T-helper 1 cell treated with Interleukin-12 subunit alpha and Interleukin-12 subunit beta and Interleukin-4 antibody, amounts not matched to agents 30 ng/mL and 1 ng/mL, for 36 hours (primary cell): ENCODE results near the gene FABP6. TPM values are rescaled to one million over a fixed set of nuclear protein-coding genes. Genes with fewer than 3 reads are reported as not detected.

Source experiments
- intact Hi-C: fragments of 100-400 bp; cut with micrococcal nuclease; formaldehyde crosslinking; loops from one replicate; pipeline ENCODE4 v1.15.1; 2024
- total RNA-seq: library from RNA; stranded (reverse); gene quantifications from 2 replicates; pipeline ENCODE4 v1.2.3, GENCODE V29; 2022

The FABP6 gene
- total RNA-seq, 1 donor from 2014 or later: not detected

DNA sequence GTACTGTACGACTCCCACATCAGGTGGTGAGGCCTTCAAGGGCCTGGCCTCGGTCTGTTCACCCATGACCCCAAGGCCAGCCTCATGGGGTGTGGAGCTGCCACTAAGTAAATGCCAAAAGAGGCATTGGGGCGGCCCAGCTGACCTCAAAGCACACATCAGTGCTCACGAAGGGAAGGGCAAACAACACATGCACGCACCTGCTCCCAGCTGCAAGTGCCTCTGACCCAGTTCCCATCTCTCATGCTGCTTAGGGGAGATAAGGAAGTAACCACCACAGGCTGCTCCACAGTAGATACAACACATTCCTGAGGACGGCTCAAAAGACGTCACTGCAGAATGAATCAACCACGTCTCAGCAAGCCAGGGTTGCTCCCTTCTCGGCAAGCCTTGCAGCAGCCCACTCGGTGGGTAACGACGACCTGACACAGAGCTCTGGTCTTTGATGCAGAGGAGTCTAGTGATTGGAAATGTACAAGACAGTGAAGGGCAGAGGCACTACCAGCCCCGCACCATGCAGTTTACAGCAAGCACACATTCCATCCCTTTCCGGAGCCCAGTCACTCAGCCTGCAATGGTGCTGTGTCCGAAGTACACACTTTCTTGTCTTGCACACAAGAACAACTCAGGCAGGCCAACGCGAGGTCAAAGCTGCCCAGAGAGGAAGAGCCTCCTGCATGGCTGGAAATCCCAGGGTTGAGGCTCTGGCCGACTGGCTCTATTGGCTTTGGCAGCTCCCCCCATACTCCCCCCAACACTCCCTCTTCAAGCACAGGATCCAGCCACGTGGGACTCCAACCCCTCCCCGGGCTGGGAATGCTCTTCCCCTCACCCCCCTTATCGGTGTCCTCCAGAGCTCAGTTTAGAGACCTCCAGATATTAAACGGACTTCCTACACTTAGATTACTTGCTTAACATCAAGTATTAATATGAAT lies 31.8 kb downstream of the FABP6 start:
- intact Hi-C loops: no loop called here

DNA sequence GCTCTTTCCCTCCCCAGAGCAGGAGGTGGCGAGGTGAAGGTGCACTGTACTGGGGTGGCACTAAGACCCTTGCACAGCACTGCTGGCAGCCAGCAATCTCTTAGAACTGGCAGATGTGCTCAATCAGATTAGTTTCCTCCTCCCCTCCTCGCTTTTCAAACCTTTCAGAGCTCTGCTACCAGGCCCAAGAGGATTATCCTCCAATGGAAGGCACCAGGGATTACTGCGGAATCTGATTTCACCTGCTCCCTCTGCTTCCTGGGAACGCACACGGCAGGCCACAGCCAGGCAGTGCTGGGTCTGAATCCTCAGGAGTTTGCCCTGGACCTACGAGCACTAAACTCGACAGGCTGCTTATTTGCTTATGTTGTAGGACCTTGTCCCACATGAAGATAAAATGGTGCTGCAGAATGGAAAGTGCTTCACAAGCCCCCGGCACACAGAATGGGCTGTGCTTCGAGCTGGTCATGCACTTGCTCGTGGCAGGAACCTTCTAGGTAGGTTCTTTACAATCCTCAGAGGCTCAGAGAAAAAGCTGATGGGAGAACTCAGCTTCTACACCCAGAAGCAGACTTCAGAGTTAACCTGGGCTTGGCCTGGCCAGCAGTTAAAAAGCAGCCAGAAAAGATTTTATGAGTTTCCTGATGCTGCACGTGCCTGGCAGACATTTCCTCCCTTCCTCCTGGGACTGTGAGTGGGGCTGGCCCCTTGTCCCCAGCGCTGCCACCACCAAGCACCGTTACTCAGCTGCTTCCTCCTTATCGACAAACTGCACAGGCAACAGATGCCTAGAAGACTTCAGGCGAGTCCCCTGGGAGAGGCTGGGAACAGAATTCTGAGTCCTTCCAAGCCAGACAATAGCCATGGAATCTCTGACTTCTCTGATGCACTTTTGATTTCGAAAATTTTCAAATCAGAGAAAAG lies 33.1 kb downstream of the FABP6 start:
- intact Hi-C loops: no loop called here

DNA sequence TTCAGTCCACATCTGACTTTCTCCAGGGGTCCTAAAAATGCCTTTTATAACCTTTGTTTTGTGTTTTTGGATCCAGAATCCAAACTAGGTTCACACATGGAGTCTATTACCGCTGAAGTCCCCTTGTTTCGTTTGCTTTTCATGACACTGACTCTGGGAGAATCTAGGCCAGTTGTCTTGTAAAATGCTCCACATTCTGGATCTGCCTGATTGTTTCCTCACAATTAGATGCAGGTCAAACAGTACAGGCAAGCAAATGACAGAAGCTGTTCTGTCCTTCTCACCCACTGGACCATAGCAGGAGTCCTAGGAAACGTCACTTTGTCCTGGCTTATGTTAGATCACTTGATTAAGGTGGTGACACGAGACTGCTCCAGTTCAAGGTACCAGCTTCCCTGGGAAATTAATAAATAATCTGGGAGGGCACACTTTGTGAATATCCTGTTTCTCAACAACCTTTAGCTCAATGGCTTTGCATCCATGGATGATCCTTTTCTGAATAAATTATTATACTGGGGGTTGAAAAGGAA lies 34.1 kb downstream of the FABP6 start:
- intact Hi-C loops: no loop called here

DNA sequence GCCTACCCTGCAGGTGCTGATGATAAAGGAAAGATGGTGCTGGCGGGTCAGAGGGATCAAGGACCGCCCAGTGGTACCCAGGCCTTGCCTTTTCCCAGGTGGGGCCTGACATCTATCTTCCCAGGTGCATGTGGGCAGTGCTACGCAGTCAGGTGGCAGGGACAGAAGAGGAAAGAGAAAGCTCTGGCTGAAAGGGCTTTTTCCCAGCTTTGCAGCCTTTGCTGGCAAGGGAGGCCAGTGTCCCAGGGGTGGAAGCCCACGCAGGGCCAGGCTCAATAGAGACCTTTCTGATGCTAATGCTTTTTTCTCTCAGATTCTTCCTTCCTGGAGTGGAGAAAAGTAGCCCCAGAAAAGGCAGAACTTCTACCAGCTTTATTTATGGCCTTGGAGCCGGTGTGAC lies 36.7 kb downstream of the FABP6 start:
- intact Hi-C loops: no loop called here

DNA sequence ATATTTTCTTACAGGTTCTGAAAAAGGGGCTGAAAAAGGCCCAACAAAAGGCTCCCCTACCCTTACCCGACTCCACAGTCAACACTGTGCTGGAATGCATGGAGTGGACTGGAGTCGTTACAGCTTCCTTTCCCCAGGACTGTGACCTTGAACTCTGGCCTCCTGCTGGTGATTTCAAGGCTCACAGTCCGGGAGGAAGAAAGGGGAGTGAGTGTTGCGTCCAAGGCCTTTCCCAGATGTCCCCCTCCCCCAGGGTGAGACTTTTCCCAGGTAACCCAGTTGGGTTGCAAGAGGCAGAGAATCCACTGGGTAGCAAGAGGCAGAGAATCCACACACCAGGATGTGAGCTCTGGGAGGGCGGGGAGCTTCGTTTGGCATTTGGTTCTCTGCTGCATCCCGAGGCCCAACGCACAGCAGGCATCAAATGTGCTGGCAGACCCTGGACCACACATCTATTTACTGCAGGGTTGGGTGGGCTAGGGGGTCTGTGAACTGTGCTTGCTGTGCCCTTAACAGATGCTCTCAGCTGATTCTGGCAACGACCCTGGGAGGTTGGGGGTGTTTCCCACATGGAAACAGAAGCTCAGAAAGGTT lies 37.5 kb downstream of the FABP6 start:
- intact Hi-C loops: no loop called here

DNA sequence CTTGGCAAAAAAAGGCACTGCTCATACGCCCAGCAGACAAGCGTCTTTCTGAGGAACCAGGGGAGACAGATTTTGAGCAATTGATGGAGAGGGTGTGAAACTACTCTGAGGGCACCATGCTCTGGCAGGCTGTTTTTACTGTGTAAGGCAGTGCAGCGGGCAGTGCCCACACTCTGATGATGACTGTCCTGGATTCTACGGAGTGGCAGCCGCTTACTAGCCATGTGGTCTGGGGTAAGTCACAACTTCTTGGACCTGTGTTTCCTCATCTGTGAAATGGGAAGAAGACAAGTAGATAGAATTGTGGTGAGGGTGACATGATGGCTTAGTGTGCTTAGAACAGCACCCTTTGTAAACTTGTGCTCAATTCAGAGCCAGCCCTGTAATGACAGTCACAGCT lies 38.8 kb downstream of the FABP6 start:
- intact Hi-C loops: no loop called here

DNA sequence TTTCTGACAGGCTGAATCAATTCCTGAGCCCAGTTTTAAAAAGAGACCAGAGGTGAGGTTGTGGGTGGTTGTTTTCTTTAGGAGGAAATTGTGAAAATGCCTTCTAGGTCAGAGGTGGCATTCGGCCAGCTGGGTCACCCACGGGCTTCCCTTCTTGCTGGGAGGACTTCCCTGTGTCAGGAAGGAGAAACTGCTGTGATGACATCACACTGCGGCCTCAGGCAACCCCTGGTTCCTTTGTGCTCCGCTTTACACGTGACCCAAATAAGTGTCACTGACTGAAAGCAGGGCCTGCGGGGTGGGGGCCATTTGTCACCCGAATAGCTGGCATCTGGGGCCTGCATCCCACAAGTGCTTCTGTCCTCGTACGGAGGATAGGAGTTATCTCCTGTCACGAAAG lies 39.7 kb downstream of the FABP6 start:
- intact Hi-C loops: no loop called here

DNA sequence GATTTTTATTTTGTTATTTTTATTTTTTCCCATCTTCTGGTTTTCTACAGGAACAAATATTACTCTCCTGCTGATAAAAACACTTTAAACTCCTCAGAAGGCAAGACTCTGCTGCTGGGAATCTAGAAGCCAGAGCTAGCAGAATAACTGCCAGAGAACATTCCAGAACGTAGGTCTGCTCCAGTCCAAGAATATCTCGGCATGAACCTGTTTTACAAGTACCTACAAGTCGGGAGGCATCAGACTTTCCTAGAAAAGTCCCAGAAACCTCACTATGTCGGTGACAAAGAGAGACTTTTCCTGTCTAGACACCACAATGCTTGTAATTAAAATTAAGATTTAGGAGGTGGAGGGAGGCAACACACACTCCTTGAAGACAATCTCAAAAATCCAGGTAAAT lies 41.4 kb downstream of the FABP6 start:
- intact Hi-C loops: no loop called here

DNA sequence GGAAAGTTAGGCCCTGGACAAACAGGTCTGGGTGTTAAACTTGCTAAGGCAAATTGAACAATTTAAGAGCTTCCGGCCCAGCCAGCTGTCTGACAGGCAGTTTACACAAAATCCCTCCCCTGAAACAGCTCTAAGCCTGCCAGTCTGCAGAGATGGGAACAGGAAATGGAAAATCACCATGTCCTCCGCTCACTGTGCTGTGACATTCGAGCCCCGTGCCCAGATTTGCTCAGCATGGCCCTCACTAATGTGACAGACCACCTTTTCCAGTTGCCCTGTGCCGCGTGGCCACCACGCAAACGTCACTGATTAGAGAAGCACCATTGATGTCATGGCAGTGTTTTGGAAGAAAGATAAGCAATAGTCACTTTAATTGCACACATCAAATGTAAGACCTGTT lies 42.1 kb downstream of the FABP6 start:
- intact Hi-C loops: no loop called here

DNA sequence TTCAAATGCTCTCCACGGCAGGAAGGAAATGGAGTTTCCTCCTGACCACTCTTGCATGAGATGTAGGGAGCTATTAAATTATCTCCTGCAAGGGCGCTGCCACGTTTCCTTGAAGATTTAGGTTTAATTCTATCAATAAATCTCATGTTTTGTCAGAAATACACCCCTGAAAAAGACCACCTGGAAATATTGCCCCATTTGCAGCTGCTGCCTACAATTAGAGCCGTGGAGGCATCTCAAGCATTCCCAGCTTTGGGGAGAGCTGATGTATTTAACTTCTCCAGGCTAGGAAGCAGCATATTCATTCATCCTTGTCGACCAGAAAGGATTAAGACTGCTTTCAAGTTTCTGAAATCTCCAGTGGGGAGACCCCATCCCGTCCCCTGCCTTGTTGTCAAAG lies 42.5 kb downstream of the FABP6 start:
- intact Hi-C loops: no loop called here

DNA sequence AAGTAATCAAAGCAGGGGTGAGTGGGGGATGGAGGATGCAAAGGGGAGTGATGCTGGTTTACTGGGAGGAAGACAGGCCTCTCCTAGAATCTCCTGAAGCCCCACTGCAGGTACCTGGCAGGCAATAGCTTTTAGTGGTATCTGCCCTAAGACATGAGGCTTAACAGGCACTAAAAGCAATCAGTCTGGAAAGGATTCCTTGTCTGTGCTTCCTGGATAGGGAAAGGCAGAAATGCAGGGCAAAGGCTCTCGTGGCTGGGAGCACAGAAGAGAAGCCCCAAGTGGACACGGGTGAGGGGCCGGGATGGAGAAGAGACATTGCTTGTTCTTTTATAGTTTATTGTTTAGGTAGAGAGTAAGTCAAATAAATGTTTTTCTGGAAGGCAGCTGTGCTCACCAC lies 43.0 kb downstream of the FABP6 start:
- intact Hi-C loops: no loop called here

DNA sequence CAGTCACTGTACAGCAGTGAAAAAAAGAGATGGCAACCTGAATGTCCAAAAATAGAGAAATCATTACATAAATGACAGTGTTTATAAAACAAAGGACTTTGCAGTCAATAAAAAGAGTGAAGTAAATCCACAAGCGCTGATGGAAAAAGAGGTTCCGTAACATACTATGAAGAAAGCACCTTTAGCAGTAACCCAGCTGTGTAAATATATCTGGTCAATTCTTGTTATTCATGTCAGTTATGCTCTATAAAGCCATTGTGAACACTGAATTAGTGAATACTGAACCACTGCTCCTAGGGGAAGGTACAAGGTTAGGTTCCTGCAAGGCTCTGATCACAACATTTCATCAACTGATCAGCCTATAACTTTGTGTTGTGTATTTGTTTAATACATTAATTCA lies 43.6 kb downstream of the FABP6 start:
- intact Hi-C loops: no loop called here

DNA sequence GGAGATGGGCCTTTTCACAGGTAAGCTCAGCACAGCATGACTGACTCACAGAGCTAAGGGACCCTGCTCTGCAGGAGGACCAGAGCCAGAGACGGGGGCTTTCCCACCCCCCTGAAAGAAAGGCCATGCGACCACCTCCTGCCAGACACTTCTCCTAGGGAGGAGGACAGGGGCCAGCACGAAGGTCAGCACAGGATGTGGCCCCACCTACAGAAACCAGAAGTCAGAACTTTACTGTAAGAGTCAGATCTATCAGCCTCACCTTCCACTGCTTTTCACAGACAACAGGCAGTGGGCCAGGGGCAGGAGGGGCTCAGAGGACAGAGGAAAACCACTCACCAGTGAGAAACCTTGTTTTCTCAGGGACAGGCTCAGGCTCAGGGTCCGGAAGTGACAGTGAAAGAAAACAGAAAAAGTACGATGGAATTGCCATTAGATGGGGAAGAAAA lies 45.2 kb downstream of the FABP6 start:
- intact Hi-C loops: no loop called here

DNA sequence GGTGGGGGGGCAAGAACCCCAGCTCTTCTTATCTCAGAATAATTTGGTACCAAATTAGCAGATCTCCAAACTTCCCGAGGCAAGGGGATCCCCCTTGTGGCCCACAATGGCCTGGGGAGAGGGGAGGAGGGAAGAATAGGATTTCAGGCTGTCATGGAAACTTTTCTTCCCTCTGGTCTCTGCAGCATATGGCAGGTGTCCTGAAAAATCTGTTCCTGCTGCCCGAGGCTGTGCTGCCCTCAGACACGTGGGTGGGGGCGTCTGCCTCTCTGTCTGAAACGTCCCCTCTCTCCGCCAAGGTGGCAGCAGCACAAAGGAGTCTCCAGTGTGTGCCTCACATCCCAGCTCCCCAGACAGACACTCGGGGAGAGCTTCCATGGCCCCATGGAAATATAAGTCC lies 49.0 kb downstream of the FABP6 start:
- intact Hi-C loops: no loop called here

DNA sequence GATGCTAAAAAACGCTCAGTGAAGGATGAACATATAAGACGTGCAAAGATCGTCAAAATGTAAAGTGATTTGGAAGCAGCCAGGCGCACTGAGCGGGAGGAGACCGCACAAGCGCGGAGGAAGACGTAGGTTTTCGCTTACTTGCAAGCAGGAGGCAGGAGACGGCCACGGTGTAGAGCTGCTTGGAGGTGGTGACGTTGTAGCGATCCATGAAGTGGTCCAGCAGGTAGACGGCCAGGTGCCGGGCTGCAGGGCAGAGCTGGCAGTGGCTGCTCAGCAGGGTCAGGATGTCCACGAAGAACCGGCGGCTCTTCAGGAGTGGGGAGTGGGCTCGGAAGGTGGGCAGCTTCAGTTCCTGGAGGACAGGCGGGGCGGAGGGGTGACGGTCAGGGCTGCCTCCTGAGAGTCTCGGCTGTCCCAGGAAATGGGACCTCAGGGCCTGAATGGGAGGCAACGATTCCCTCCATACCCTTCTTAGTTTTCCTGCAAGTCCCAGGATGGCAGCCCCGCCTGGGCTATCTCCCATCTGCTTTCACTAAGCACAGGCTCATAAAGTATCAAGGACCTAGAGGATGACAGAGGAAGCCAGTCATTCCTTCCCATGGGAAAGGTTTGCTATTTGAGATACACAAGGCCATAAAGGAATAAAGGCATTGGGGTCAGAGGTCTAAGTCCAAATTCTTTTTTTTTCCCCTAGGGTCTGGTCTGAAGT lies 51.2 kb downstream of the FABP6 start:
- intact Hi-C loops: no loop called here

DNA sequence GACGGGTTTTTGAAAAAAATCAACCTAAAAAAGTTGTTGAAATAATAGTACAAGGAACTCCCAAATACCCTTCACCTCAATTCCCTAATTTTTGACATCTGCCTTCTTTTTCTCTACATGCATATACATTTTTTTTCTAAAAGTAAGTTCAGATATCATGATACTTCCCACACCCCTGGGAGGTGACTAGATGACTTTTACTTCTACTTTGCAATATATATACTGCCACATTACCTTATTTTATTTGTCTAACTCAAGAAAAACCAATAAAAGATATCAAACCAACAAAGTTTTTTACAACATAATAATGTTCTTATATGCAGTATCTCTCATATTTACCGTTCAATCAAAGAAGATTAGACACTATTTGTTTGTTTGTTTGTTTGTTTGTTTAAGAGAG lies 52.0 kb downstream of the FABP6 start:
- intact Hi-C loops: no loop called here

DNA sequence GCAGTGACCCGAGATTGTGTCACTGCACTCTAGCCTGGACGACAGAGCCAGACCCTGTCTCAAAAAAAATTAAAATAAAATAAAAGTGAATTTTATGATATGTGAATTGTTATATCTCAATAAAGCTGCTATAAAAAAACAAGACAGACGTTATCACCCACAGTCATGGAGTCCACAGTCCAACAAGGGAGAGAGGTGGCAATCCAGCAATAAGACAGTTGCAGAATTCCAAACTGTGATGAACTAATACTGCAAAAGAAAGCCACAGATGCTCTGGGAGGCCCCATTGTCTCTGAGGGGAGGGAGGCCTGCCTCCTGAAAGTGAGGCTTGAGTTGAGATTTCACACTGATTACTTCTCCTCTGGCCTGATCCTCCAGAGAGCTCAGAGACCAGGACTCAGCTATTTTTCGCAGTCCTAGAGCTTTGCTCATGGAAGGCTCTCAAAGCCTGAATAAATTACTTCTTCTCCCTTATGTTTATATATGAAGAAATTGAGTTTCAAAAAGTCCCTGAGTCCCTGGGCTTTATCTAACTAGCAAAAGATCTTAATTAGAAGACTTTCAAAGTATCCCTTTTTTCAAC lies 55.1 kb downstream of the FABP6 start:
- intact Hi-C loops: no loop called here

DNA sequence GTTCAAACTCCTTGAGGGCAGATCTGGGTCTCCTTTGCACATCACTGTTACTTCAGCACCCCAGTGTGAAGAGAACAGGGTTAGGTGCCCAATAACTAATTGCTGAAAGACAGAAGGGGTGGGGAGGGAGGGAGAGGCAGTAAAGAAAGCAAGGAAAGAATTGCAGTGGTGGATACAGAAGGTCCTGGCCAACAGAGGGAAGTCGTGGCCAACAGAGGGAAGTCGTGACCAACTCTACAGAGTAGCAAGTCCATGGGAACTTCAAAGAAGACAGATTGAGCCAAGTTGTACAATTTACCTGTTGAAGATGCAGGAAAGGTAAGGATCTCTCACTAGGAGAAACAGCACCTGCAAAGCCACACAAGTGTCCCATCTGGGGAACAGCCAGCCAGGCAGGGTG lies 56.0 kb downstream of the FABP6 start:
- intact Hi-C loops: no loop called here

DNA sequence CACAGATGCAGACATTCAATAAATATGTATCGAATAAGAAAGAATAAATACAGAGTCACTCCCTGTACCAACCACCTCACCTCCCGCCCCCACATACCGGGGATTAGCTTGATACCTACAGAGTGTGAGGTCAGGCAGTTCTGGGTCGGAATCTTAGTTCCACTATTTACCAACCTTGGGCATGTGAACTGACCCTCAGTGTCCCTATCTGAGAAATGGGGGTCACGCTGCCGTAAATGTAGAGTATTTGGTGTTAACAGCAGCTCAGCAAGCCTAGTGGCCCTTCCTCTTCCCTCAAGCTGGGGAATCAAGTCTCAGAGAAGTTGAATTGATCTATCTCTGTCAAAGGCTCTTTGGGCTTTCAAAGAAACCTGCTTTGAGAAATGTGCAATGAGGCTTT lies 57.6 kb downstream of the FABP6 start:
- intact Hi-C loops: no loop called here

DNA sequence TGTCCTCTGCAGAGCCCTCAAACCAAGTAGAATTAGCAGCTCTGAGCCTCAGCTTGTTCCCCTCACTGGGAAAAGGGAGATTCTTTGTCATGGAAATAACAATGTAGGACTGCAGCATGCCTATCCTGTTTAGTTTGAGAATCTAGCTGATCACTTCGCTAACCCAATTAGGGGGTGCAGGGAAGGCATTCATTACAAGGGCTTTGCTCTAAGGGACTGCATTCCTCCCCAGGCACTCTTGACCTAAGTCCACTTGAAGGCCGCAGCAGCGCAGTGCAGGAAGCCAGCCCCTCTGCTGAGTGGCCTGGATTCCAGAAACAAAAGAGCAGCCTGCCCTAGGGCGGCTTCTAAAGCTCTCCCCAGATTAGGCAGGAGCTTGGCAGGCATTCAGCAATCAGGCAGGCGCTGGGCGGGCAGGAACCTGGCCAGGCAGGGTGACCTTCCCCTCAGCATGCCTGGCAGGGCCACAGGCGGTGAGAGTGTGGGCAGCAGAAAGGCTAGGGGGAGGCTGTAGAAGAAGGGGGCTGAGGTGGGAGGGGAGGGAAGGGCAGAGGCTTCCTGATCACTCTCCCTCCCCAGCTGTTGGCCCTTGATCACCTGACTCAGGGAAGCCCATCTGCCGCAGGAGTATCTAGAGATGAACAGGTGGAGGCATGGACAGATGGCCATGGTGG lies 58.2 kb downstream of the FABP6 start:
- intact Hi-C loops: no loop called here
